Measurements from ENCODE around the gene MICAL3.

MICAL3 gene

DNA sequence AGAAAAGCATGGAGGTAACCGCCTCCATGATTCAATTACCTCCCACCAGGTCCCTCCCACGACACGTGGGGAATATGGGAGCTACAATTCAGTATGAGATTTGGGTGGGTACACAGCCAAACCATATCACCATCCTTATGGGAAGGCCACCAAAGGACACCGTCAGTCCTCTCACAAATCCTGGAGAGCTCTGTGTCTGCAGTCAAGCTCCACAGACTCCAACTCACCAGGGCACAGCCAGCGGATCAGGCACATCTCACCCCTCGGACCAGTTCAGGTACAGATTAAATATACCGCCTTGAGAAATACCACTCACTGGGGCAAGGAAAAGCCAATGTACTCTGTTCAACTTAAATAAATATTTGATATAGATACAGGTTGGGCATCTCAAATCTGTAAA, 100.3 kb downstream of the MICAL3 start:
- no peak for DNase-seq

DNA sequence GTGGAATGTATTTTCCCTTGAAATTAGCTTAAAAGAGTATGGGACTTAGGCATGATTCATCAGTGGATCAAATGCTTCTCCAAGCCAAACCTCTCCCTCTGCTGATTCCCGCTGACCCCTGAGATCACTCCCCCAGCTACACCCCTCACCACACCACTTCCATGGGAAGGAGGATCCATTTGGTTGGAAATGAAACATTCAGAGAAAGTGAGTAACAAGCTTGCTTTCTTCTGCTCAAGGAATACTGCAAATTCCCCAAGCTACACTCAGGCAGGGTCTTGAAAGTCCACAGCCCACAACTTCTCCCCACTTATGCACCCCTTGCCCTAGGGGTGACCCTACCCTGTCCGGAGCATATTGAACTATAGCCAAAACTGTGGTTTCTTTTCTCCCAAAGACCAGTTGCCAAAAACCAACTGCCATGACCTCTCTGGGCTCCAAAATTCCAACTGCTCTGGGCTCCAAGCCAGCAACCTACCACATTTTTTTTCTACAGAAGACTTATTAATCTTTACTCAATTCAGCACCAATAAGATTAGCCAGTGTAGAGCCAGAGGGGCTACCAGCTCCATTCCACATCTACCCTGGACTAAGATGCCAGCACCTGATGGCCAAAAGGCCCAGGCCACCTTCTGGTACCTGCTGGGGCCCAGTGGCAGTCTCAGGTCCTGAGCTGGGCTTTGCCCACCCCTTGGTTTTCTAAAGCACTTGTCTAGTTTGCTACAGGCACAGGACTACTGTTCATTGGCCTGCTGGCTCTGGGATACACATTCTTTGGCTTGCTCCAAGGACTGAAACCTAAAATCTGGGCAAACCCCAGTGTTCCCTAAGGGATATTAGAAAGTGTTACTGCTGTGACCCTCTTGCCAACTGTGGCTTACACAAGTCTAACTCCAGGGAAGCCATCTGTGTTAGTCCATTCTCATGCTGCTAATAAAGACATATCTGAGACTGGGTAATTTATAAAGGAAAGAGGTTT, 101.1 kb downstream of the MICAL3 start:
- DNase-seq: no peak

DNA sequence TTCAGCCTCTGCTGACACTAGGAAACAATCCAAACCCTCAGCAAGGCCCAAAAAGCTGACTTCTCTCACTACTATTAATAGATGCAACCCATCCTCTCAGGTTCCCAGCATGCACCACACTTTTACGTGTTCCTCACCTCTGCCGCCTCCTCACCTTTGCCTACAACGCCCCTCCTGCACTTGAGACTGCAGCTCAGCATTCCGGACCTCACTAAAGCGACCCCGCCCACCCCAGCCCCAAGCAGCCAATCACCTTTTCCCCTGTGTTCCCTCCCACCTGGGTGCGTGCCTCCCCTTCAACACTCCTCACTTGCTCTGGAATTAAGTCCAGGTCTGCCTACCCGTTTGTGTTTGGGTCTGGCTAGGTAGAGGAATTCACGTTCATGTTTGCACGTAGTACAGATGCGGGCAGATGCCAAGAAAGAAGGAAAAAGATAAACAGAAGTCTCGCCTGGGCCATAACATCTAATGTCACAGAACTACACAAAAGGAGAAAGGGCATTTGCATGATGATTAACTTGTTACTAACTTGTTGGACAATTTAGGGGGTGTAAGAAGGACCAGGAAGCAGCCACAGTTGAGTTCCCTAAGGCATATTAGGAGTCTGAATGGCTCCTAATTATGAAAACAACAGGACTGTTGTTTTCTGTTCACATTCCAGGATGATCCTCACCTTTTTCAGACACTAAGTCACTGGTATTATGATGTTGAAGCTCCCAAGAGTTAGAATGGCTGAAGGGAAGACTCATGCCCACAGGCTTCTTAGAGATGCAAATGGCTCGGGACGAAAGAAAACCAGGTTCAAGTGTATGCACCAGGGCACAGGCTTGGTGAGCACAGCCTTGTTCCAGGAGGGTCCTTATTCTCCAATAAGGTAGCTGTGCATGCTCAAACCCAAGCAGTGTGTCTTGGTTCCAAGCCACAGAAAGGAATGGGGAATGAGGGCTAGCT, 102.2 kb downstream of the MICAL3 start:
- DNase-seq: no peak

DNA sequence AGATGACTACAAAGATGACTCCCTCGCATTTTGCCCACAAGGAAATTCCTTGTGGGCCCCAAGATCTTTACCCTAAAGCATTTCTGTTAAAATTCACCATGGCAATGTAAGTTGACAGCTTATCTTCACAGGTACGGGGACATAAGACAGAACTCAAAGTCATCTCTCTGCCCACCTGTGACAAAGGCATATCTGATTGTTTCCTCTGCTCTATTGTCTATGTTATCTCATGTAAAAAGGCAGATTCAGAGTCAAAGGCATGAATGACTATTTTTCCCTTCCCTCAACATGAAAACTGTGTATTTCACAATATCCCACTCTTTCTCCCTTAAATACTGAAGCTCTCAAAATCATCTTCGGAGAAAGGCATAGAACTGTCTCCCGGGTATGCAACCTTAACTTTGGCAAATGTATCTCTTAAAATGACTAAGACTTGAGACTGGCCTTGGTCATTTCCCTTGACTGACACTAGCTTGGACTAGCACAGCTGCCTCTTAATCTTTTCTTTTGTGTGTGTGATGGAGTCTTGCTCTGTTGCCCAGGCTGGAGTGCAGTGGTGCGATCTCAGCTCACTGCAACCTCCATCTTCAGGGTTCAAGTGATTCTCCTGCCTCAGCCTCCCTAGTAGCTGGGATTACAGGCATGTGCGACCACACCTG, 103.2 kb downstream of the MICAL3 start:
- DNase-seq: no peak

DNA sequence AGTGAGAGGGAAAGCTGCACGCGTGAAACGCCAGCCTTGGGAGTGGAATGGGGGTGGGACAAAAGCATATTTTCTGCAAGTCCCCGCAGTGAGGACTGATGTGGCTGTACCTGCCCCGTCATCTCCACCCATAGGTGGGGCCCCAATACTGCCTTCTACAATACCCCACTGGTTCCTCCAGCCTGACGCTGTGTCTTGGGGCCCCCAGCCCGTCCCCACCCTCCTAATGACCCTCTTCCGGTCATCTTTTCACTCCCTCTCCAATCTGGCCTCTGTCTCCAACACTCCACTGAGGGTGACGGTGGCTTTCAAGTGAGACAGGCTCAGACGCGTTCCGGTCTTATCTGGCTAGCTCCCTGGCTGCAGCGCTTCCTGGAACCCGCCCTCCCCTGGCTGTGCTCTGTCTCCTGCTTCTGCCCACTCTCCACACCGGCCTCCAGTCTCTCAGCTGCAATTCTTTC, 104.2 kb downstream of the MICAL3 start:
- DNase-seq: no peak

DNA sequence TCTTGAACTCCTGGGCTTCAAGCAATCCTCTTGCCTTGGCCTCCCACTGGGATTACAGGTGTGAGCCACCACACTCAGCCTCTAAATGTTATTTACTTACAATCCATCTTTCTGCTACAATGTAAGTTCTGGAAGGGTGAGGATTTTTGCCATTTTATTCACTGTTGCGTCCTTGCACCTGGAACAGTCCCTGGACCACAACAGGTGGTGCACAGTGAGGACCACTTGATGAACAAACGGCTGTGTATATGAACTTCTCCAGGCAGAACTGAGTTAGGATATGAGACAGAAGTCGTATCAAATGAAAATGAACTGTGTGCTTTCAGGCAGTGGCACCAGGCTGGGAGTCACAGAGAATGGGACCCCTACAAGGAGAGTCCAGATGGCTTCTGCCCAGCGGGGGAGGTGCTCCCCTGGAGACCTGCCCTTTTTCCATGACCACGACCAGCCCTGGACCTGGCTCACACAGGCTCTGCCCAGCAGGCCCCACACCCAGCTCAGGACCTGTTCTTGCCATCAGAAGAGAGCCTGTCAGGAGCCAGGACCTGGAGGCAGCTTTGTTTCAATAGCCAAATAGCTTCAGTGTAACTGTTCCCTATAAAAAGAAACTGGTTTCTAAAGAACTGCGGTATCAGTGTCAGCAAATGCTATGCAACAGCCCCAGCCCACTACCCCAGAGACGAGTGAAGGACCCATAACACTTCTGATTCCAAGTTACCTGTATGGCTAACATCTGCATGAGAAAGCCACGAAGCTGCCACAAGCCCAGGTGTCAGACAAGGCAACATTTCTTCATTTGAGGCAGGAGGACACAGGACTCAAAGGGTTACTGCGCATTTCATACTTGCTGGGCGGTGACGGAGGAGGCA, 104.9 kb downstream of the MICAL3 start:
- DNase-seq: no peak

DNA sequence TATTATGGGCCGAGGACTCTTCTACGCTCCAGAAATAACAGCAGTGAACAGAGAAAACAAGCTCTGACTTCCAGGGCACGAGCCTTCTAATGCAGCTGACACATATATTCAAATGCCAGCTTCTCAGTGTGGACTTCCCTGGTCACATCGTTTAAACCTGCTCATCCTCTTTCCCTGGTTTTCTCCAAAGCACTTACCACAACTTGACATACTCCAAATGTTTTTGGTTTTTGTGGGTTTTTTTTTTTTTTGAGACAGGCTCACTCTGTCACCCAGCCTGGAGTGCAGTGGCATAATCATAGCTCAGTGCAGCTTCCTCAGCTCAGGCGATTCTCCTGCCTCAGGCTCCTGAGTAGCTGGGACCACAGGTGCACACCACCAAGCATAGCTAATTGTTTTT, 105.5 kb downstream of the MICAL3 start:
- no peak for DNase-seq

DNA sequence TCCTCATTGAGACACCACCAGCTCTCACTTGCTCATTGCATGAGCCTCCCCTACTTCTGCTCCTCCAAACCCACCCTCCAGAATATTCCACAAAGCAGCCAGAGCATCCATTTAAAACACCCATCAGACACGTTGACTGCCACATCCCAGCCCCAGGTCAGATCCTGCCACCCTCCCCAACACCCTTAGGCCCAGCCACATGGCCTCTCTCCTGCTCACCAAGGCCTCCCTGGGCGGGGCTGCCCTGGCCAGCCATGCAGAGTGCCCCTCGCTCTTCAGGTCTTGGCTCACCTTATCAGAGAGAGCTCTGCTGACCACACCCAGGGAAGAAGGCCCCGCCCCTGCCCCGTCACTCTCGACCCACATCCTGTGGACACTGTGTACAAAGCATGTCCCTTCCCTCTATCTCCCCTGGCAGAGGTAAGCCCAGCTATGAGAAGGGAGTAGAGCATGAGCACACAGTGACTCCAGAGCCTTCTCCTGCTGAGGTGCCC, 106.8 kb downstream of the MICAL3 start:
- DNase-seq: no peak

DNA sequence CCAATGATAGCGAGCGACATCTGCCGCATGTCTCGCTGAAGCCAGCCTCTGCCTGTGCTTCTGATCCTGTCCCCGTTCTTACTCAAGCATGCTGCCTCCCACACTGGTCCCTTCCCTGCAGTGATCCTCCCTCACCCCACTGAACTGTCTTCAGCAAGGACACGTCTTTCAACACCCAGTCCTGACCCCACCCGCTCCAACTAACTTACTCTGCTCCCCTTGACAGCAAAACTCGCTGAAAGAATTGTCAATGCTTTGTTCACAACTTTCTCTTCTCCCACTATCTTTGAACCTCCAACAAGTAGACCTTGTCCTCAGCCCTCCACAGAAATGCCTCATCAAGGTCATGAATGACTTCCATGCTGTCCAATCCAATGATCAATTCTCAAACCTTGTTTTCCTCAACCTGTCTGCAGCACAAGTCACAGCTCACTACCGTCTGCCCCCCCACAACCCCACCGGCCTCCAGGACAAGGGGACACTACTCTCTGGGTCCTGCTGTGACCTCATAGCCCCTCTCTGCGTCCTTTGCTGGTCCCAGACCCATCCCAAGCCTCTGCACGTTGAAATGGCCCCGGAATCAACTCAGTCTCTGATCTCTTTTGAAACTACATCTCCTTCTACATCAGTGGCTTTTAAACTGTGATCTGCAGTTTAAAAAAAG, 108.0 kb downstream of the MICAL3 start:
- no peak for DNase-seq

DNA sequence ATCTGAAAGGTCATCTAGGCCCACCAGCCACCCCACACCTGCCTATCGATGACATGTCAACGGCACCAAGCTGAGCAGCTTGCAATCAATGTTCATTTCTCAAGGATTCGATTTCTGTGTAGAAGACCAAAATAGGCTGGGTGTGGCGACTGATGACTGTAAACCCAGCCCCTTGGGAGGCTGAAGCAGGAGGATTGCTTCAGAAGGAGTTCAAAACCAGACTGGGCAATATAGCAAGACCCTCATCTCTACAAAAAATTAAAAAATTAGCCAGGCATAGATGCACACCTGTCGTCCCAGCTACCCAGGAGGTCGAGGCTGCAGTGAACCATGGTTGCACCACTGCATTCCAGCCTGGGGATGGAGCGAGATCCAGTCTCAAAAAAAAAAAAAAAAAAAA, 108.7 kb downstream of the MICAL3 start:
- no peak for DNase-seq

DNA sequence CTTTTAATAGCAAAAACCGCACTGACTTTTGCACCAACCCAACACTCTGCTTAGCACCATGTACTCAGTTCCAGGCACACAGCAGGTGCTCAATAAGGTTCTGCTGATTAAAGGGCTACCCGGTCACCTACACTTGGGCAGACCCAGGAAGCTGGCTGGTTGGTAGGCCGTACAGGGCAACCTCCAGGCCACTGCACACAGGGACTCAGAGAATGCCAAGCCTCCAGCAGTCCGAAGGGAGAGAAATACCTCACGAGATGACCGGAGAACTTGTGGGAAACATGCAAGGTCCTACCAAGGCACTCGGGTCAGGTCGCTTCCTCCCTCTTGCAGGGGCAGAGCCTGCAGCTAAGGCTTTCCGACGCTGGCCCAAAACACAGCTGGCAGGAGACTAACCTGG, 109.2 kb downstream of the MICAL3 start:
- no peak for DNase-seq

DNA sequence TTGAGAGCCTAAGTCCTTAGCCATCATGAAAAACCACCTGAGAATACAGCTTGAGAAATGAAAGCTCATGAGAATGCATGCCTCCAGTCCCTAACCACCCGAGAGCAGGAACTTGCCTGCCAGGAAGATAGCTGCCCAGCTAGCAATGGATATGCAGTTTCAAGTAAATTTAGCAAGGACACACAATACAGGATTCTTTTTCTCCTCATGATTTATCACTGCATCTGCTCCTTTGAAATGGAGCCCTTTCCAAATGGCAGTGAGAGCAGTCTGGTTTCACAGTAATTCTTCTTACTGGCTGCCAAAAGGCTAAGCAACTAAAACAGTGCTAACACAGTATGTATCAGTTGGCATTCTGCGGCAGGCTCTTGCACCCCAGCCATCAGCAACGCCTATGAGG, 109.9 kb downstream of the MICAL3 start:
- DNase-seq: no peak

DNA sequence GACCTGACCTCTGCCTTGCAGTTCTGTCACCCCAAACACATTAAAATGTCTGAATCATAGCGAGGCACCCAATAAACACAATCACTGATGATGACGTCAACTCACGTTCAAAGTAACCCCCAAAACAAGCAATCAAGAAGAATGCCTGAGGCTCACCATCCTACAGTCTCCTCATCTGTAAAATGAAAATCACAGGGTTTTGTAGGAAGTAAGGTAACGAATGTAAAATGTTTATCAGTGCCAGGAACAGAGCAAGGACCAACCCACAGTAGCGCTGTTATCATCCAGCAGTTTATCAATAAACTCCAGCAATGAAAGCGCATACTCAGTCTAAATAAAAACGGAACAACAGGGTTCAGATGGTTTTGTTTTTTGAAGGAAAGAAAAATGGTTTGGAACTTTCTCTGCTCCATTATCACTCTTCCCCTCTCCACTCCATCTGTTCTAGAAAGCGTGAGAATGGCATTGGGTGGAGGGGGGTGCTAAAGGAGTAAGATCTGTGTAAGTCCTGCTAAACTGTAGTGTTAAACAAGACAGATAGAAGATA, 110.5 kb downstream of the MICAL3 start:
- DNase-seq: no peak

DNA sequence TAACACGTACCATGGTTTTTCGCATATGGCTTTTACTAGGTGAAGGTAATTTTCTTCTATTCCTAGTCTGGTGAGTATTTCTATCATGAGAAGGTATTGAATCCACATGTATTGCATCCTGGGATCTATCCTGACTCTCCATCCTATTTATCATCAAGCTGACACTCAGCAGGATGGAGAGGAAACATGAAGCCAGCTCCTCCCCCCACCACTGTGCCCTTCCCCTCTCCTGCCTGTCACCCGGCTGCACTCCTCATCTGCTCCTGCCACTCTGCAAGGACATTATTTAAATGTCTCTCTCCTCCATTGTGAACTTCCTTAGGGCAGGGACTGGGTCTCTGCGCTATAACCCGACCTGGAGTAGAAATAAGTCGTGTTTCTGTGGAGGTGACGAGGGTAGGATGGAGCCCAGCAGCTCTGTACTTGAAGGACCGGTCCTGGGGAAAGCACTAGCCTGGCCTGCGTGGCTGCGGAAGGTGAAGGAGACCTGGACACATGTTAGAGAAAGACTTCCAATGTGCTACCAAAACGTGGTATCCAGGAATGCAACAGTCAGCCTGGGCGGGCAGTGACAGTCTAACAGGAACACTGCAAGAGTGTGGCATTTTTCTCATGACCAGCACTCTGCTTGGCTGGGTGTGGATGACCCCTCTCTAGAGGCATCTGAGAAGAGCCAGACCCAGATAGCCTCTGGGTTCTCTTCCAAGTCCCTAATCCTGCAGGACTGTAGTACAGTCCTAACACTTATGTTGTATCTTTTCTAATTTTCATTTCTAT, 111.2 kb downstream of the MICAL3 start:
- no peak for DNase-seq

DNA sequence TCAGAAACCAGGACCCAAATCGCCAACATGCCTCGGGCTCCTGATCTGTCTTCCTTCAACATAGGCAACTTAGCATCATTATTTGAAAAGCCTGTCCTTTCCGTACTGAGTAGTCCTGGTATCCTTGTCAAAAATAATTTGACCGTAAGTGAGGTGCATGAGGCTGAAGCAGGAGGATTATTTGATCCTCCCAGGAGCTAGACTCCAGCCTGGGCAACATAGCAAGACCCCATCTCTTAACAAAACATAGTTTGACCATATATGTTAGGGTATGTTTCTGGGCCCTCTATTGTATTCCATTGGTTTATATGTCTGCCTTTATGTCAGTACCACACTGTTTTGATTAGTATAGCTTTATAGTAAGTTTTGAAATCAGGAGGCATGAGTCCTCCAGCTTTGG, 112.5 kb downstream of the MICAL3 start:
- no peak for DNase-seq

DNA sequence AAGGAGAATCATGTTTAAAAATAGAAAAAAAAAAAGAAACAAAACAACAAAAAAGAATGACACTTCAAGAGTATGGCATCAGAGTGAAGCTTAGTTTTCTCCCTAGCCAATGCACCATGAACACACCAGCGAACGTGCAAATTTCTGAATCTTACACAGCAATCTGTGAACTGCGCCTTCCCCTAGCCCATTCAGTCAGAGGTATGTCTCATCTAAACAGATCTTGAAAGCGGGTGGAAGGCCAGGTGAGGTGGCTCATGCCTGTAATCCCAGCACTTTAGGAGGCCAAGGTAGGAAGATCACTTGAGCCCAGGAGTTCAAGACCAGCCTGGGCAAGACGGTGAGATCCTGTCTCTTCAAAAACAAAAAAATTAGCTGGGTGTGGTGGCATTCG, 113.1 kb downstream of the MICAL3 start:
- no peak for DNase-seq

DNA sequence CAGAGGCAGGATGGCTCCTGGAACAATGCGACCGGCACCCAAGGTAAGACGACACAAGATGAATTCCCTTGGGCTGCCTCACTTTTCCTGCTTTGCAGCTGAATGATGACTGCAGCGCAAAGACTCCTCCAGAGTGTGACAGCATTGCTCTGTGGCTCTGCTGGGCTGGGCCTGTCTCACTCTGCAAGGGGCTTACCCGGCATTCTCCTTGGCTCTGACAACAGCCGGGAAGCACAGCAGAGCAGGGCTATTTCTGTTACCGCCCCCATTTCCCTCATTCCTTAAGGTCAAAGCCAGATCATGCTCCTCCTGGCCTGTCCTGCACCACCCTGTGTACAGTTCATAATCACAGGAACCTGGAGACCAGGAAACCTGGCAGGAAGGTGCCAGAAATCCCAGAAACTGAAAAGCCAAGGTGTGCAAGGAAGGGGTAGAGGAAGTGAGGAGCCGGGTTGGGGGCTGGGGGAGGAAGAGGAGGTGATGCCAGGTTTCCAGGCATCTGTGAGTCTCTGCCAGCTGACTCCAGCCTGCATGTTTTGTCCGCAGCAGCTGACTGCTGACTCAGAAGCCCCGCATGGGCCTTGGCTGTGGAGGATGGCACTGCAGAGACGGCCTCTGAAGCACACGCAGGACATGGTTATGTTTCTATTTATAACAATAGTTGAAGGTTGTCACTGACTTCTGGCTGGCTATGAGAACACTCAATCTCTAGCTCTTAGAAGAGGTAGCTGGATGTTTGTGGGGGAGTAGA, 113.6 kb downstream of the MICAL3 start:
- no peak for DNase-seq

DNA sequence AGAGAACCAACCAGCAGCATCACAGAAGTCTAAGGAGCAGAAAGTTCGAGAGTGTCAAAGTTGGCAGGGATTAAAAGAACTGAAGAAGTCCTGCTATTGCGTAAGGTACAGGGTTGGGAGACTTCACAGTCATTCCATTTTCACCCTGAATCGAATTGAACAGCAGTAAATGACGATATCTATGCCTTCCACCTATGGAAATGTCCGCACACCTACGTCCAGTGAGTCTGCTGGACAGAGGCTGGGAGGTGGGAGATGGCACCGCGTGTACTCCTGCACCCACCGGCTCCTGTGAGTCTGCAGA, 116.7 kb downstream of the MICAL3 start:
- no peak for DNase-seq

DNA sequence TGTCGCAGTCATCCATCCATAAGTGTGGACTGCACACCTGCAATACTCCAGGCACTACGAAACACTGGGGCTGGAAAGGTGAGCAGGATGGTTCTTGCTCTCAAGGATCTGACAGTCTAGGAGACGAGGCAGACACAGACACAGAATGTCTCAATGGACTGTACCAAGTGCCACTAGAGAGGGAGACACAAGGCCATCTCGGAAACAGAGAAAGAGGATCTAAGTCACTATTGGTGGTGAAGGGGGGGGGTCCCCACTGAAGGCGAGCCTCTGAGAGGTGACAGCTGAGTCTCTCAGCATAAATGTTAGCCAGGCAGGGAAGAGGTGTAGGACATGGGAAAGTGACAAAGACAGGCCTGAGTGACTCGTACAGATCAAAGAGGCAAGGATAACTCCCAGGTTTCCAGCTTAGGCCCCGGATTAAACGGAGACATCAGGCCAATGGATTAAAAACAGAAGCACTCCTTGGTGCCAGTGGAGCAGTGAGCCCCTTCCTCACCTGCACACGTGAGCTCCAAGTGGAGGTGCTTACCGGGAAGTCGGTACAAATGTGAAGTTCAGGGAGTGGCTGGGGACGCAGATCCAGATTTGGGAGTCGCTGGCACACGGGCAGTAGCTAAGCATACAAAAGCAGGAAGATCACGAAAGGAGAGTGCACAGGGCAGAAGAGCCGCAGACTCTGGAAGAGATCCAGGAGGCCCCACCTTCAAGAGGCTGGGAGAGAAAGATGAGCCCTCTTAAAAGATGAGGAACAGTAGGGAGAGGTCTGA, 117.2 kb downstream of the MICAL3 start:
- no peak for DNase-seq

Measured in NCI-H1436 treated with DMSO at 0.1 percent for 48 hours (cell line).